OCI-LY7 (cell line): ENCODE measurements around the gene AKAP13. TPM values are rescaled to one million over a fixed set of nuclear protein-coding genes. Genes with fewer than 3 reads are reported as not detected.

Experiments used
- BruUV-seq: library from RNA; stranded (reverse); fragments of 400-500 nt; replicated peaks from 2 replicates; lab custom pipeline; 2021; lab: Mats Ljungman, UMichigan
- CTCF ChIA-PET: fragments of 300-600 bp; sonication (Branson Sonifier 250); formaldehyde crosslinking; loops from one replicate; lab custom pipeline; 2022; ENCODE audit warnings: antibody characterized with exemption; ENCODE audit not compliant: unreplicated experiment; lab: Charles Lee
- POLR2A ChIA-PET: fragments of 300-600 bp; sonication (Branson Sonifier 250); formaldehyde crosslinking; loops from one replicate; lab custom pipeline; 2022; ENCODE audit warnings: antibody characterized with exemption; lab: Charles Lee
- DNase-seq: peaks from one replicate; pipeline ENCODE4 v3.0.0-alpha.2; 2015; ENCODE audit warnings: low spot score
- H2AFZ ChIP-seq: fragments of 200-600 bp; sonication (generic), shearing (Covaris generic); 2 replicates; pipeline ENCODE4 v1.6.1; 2014; ENCODE audit warnings: mild to moderate bottlenecking, antibody characterized with exemption, low read length, moderate library complexity
- H3K27ac ChIP-seq: fragments of 200-600 bp; sonication (generic); 2 replicates; pipeline ENCODE4 v1.5.1; 2014; ENCODE audit warnings: mixed run types, low read depth, mild to moderate bottlenecking, moderate library complexity, low read length, inconsistent platforms; ENCODE audit not compliant: poor library complexity, severe bottlenecking
- H3K36me3 ChIP-seq: fragments of 200-600 bp; sonication (generic); 2 replicates; pipeline ENCODE4 v1.6.1; 2014; ENCODE audit warnings: mild to moderate bottlenecking, antibody characterized with exemption, low read length, moderate library complexity, mixed read lengths; ENCODE audit not compliant: insufficient read depth
- H3K4me1 ChIP-seq: fragments of 200-600 bp; sonication (generic); 2 replicates; pipeline ENCODE4 v1.5.1; 2014; ENCODE audit warnings: mild to moderate bottlenecking, low read length; ENCODE audit not compliant: insufficient read depth, poor library complexity, severe bottlenecking
- H3K4me2 ChIP-seq: fragments of 200-600 bp; sonication (generic); 2 replicates; pipeline ENCODE4 v1.6.1; 2014; ENCODE audit warnings: mild to moderate bottlenecking, low read length
- H3K4me3 ChIP-seq: fragments of 200-600 bp; sonication (generic); 2 replicates; pipeline ENCODE4 v1.5.1; 2014; ENCODE audit warnings: mild to moderate bottlenecking, low read depth, low read length; ENCODE audit not compliant: poor library complexity, severe bottlenecking
- H3K79me2 ChIP-seq: fragments of 200-600 bp; sonication (generic); 2 replicates; pipeline ENCODE4 v1.6.1; 2016; ENCODE audit warnings: low read depth, mild to moderate bottlenecking, low read length, moderate library complexity, mixed read lengths; ENCODE audit not compliant: insufficient read depth
- H3K9me2 ChIP-seq: fragments of 200-600 bp; sonication (generic); 2 replicates; pipeline ENCODE4 v1.6.1; 2016; ENCODE audit warnings: mild to moderate bottlenecking, low read length, mixed read lengths; ENCODE audit not compliant: insufficient read depth
- H3K9me3 ChIP-seq: fragments of 200-600 bp; sonication (generic); 2 replicates; pipeline ENCODE4 v1.6.1; 2014; ENCODE audit warnings: mild to moderate bottlenecking, mixed run types, low read length, mixed read lengths
- H4K20me1 ChIP-seq: fragments of 200-600 bp; sonication (generic); 2 replicates; pipeline ENCODE4 v1.6.1; 2014; ENCODE audit warnings: mild to moderate bottlenecking, antibody characterized with exemption, low read length, moderate library complexity, mixed read lengths; ENCODE audit not compliant: insufficient read depth
- EZH2phosphoT487 ChIP-seq: fragments of 200-600 bp; sonication (generic); IDR thresholded peaks from 2 replicates; pipeline ENCODE4 v1.6.1; 2018; ENCODE audit warnings: low read depth, borderline replicate concordance, mild to moderate bottlenecking, mixed run types, antibody characterized with exemption, low read length, moderate library complexity, mixed read lengths
- intact Hi-C: fragments of 100-400 bp; cut with micrococcal nuclease; formaldehyde crosslinking; loops from one replicate; pipeline ENCODE4 v1.10.0; 2022; ENCODE audit not compliant: unreplicated experiment
- total RNA-seq, 2 experiments: library from RNA; depleted of rRNA in 1 of 2; stranded (reverse); fragments of >200 nt in 1 of 2; shearing (Covaris generic) in 1 of 2; gene quantifications; 2 replicates each; pipeline ENCODE4 v1.2.3, GENCODE V29; 2014 to 2022
- TF ChIP-seq, protein P1 (sequence below): fragments of 200-600 bp; sonication (generic); conservative IDR thresholded peaks from 2 replicates; pipeline ENCODE4 v1.5.1; 2014; ENCODE audit warnings: mild to moderate bottlenecking, antibody characterized with exemption, low read length, moderate library complexity, mixed read lengths

The AKAP13 gene
- total RNA-seq, 2 experiments from 2014 or later: 140 to 250 TPM

DNA sequence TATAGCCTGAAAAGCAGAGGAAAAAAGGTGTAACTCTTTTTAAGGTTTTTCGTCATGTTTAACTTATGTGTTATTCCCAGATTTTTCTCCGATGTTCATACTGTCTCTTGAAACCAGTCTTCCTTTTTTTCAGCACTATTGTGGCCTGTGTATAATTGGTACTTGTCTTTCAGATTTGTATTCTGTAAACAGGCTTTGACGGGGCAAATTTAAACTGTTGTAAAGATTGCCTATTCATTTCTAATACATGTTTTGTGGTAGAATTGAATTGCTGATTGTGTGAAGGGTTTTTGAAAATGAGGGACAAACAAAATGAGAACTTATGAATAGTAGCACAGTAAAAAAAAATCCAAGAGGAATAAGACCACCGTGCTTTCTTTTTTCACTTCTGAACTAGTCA is 33.6 kb downstream of the AKAP13 start:
- BruUV-seq: no TSS peak
- H3K27ac ChIP-seq: peak overlapping the region; percentile 71

DNA sequence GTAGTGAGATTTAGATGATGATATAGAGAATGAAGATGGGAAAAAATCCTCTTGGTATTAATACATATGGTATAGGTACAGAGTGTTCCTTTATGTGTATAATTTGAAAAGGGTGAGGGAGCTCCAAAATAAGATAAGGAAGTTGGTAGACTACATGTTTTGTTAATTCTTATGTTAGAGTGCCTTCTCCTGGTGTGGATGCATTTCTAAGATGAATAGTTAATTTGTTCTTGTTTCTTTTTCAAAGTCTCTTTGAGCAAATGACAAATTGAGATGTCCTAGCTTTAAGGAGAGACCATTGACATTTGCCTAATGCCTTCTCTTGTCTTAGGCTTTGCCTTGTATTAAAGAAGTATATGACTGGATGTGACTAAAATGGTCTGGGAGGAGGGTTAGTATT is 34.1 kb downstream of the AKAP13 start:
- ChIA-PET CTCF (interaction anchor here (1.0 to 3.3 kb wide), 5 partner anchors 9 to 118 kb away, joined by 4 to 24 read pairs (median 7); no protein-coding TSS in a partner anchor), POLR2A (interaction anchor here (0.5 to 8.8 kb wide), 13 partner anchors 9 to 118 kb away, joined by 3 to 109 read pairs (median 5); partner anchors contain the start of gene AKAP13)
- BruUV-seq: no TSS peak
- TF ChIP-seq, protein P1, sequence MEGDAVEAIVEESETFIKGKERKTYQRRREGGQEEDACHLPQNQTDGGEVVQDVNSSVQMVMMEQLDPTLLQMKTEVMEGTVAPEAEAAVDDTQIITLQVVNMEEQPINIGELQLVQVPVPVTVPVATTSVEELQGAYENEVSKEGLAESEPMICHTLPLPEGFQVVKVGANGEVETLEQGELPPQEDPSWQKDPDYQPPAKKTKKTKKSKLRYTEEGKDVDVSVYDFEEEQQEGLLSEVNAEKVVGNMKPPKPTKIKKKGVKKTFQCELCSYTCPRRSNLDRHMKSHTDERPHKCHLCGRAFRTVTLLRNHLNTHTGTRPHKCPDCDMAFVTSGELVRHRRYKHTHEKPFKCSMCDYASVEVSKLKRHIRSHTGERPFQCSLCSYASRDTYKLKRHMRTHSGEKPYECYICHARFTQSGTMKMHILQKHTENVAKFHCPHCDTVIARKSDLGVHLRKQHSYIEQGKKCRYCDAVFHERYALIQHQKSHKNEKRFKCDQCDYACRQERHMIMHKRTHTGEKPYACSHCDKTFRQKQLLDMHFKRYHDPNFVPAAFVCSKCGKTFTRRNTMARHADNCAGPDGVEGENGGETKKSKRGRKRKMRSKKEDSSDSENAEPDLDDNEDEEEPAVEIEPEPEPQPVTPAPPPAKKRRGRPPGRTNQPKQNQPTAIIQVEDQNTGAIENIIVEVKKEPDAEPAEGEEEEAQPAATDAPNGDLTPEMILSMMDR: peak; percentile 71
- no peak for TF ChIP-seq EZH2phosphoT487
- no peak overlapping the region for H2AFZ ChIP-seq
- H3K4me3 ChIP-seq: peak overlapping the region; percentile 49
- no peaks in the 10 kb centered on the region for H3K9me2 ChIP-seq
- H4K20me1 ChIP-seq: peaks cover 41% of the 10 kb centered on the region
- intact Hi-C loops: loop anchor here (1.0 kb wide), 1 partner anchor 118 kb away; no protein-coding TSS in a partner anchor
- peak overlapping the region; percentile 71 for H3K27ac ChIP-seq
- peaks cover 13% of the 10 kb centered on the region for H3K36me3 ChIP-seq
- DNase-seq: no peak
- peaks cover 100% of the 10 kb centered on the region for H3K79me2 ChIP-seq
- H3K4me1 ChIP-seq: peaks cover 73% of the 10 kb centered on the region
- no peaks in the 10 kb centered on the region for H3K9me3 ChIP-seq
- peak overlapping the region; percentile 84 for H3K4me2 ChIP-seq

More for the DNA sequence above, 33.6 kb downstream of the AKAP13 start:
- no peaks in the 10 kb centered on the region for H3K9me3 ChIP-seq
- ChIA-PET CTCF (interaction anchor here (1.0 to 3.3 kb wide), 5 partner anchors 9 to 117 kb away, joined by 4 to 24 read pairs (median 7); no protein-coding TSS in a partner anchor), POLR2A (interaction anchor here (0.5 to 8.8 kb wide), 15 partner anchors 11 to 117 kb away, joined by 3 to 109 read pairs (median 5); partner anchors contain the start of gene AKAP13)
- peaks cover 68% of the 10 kb centered on the region for H3K4me1 ChIP-seq
- intact Hi-C loops: loop anchor here (1.0 kb wide), 1 partner anchor 118 kb away; no protein-coding TSS in a partner anchor
- H3K4me2 ChIP-seq: peak overlapping the region; percentile 84
- TF ChIP-seq, protein P1: no peak
- no peak for TF ChIP-seq EZH2phosphoT487
- no peak overlapping the region for H2AFZ ChIP-seq
- peaks cover 36% of the 10 kb centered on the region for H4K20me1 ChIP-seq
- H3K9me2 ChIP-seq: no peaks in the 10 kb centered on the region
- peak overlapping the region; percentile 49 for H3K4me3 ChIP-seq
- peaks cover 100% of the 10 kb centered on the region for H3K79me2 ChIP-seq
- peaks cover 13% of the 10 kb centered on the region for H3K36me3 ChIP-seq
- DNase-seq: no peak

DNA sequence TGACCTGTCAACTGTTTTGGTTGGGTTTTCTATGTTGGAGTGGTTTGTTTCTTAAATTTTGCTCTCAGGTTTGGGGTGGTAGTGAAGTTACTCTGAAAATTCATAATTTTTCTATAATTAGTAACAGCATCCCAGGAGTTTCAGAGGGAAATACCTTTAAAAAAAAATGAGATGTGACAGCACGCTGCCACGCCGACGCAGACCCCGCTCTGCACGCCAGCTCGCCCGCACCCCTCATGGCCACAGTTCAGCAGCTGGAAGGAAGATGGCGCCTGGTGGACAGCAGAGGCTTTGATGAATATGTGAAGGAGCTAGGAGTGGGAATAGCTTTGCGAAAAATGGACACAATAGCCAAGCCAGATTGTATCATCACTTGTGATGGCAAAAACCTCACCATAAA is 34.6 kb downstream of the AKAP13 start:
- H3K36me3 ChIP-seq: peaks cover 13% of the 10 kb centered on the region; the same call in 1 of the 2 replicates
- DNase-seq: no peak
- peak overlapping the region; percentile 71 for H3K27ac ChIP-seq
- TF ChIP-seq, protein P1: no peak
- TF ChIP-seq EZH2phosphoT487: no peak
- H4K20me1 ChIP-seq: peaks cover 42% of the 10 kb centered on the region
- peaks cover 72% of the 10 kb centered on the region for H3K4me1 ChIP-seq
- H3K9me2 ChIP-seq: no peaks in the 10 kb centered on the region
- POLR2A ChIA-PET: interaction anchor here (0.7 to 8.8 kb wide), 13 partner anchors 9 to 118 kb away, joined by 3 to 109 read pairs (median 9); partner anchors contain the start of gene AKAP13
- peaks cover 99% of the 10 kb centered on the region for H3K79me2 ChIP-seq
- CTCF ChIA-PET: interaction anchor here (0.6 to 1.0 kb wide), 3 partner anchors 83 to 118 kb away, joined by 3 to 5 read pairs (median 4); no protein-coding TSS in a partner anchor
- H3K4me3 ChIP-seq: no peak overlapping the region
- no TSS peak for BruUV-seq
- H3K9me3 ChIP-seq: no peaks in the 10 kb centered on the region
- H3K4me2 ChIP-seq: peak overlapping the region; percentile 84
- H2AFZ ChIP-seq: no peak overlapping the region
- intact Hi-C loops: loop anchor here (1.0 kb wide), 1 partner anchor 119 kb away; no protein-coding TSS in a partner anchor
